Measurements from ENCODE around the gene C5.
"Not testable (repeated sequence)": the region's sequence is repeated elsewhere in the genome, so short reads cannot be mapped to it uniquely, and the experiment has no call there.

- not testable (repeated sequence) for TF ChIP-seq CTCF (IDR thresholded peaks at IDR 0.05; ENCODE audit: insufficient read depth, low read length, poor library complexity, severe bottlenecking); EZH2phosphoT487 (conservative IDR thresholded peaks at IDR 0.05; ENCODE audit: low read length)
Observed at GRCh38 chr9:120971471-120971870, 78.6 kb downstream of the C5 start.

Measured in SU-DHL-6 (cell line).